Stimulated activated memory B cell treated with anti-CD40 and anti-IgM and Interleukin-4, amounts not matched to agents 10 μg/mL and 1 μg/mL and 100 μg/mL, for 72 hours (primary cell): ENCODE measurements around the gene XXYLT1.
"Not testable (repeated sequence)": the region's sequence is repeated elsewhere in the genome, so short reads cannot be mapped to it uniquely, and the experiment has no call there.

Experiments used
- ATAC-seq: fragments of 150-1000 bp; cut with Tn5 transposase; 2 replicates; pipeline ENCODE4 v1.10.0; 2021
- H3K27ac Mint-ChIP-seq: one replicate; pipeline ENCODE4 v1.8.0; 2022; ENCODE audit warnings: mild to moderate bottlenecking, mixed read lengths
- H3K27me3 Mint-ChIP-seq: one replicate; pipeline ENCODE4 v1.8.0; 2022; ENCODE audit warnings: mixed read lengths
- H3K36me3 Mint-ChIP-seq: one replicate; pipeline ENCODE4 v1.8.0; 2022; ENCODE audit warnings: mixed read lengths
- H3K4me1 Mint-ChIP-seq: one replicate; pipeline ENCODE4 v1.8.0; 2022; ENCODE audit warnings: mixed read lengths
- H3K4me3 Mint-ChIP-seq: one replicate; pipeline ENCODE4 v1.8.0; 2022; ENCODE audit warnings: mild to moderate bottlenecking, moderate library complexity, mixed read lengths
- H3K9me3 Mint-ChIP-seq: one replicate; pipeline ENCODE4 v1.8.0; 2022; ENCODE audit warnings: mixed read lengths

XXYLT1 gene

GRCh38 chr3:195197765-195198425, 73.1 kb downstream of the XXYLT1 start:
- Mint-ChIP-seq H3K27ac (no peak overlapping the region), H3K4me1 (peaks cover 23% of the 10 kb centered on the region), H3K4me3 (no peak overlapping the region), H3K36me3 (peaks cover 6% of the 10 kb centered on the region), H3K9me3 (no peaks in the 10 kb centered on the region), H3K27me3 (no peaks in the 10 kb centered on the region)
- no peak for ATAC-seq

- H3K4me3 Mint-ChIP-seq = no peak overlapping the region
- no peak for ATAC-seq
- H3K27me3 Mint-ChIP-seq = no peaks in the 10 kb centered on the region
- peak overlapping the region; percentile 1 for H3K27ac Mint-ChIP-seq
- H3K9me3 Mint-ChIP-seq = peaks cover 5% of the 10 kb centered on the region
- peaks cover 7% of the 10 kb centered on the region for H3K36me3 Mint-ChIP-seq
- H3K4me1 Mint-ChIP-seq = peaks cover 23% of the 10 kb centered on the region
Measured at GRCh38 chr3:195196266-195196665, 74.7 kb downstream of the XXYLT1 start.

- H3K4me1 Mint-ChIP-seq = peaks cover 23% of the 10 kb centered on the region
- no peak overlapping the region for H3K4me3 Mint-ChIP-seq
- H3K27me3 Mint-ChIP-seq = no peaks in the 10 kb centered on the region
- peak overlapping the region; percentile 1 for H3K27ac Mint-ChIP-seq
- H3K36me3 Mint-ChIP-seq = peaks cover 6% of the 10 kb centered on the region
- no peak for ATAC-seq
- H3K9me3 Mint-ChIP-seq = peaks cover 5% of the 10 kb centered on the region
Measured at GRCh38 chr3:195195321-195196209, 75.4 kb downstream of the XXYLT1 start.

- Mint-ChIP-seq H3K27me3 (no peaks in the 10 kb centered on the region), H3K4me3 (no peak overlapping the region), H3K27ac (peak overlapping the region; percentile 59), H3K9me3 (peaks cover 5% of the 10 kb centered on the region), H3K36me3 (peaks cover 8% of the 10 kb centered on the region), H3K4me1 (peaks cover 23% of the 10 kb centered on the region)
- no peak for ATAC-seq
Measured at GRCh38 chr3:195194559-195195206, 76.3 kb downstream of the XXYLT1 start.

- peaks cover 14% of the 10 kb centered on the region for H3K36me3 Mint-ChIP-seq
Measured at GRCh38 chr3:195191580-195191979, 79.4 kb downstream of the XXYLT1 start.

GRCh38 chr3:195189821-195190220, 81.1 kb downstream of the XXYLT1 start:
- Mint-ChIP-seq H3K4me3 (no peak overlapping the region), H3K27me3 (no peaks in the 10 kb centered on the region), H3K4me1 (peaks cover 35% of the 10 kb centered on the region), H3K36me3 (peaks cover 22% of the 10 kb centered on the region), H3K27ac (no peak overlapping the region), H3K9me3 (peaks cover 8% of the 10 kb centered on the region)
- ATAC-seq = no peak

More at GRCh38 chr3:195191580-195191979, 79.4 kb downstream of the XXYLT1 start:
- Mint-ChIP-seq H3K27me3 (no peaks in the 10 kb centered on the region), H3K9me3 (peaks cover 5% of the 10 kb centered on the region), H3K4me3 (no peak overlapping the region), H3K27ac (no peak overlapping the region), H3K4me1 (peaks cover 19% of the 10 kb centered on the region)
- ATAC-seq = no peak

- H3K4me1 Mint-ChIP-seq = peaks cover 31% of the 10 kb centered on the region
- H3K4me3 Mint-ChIP-seq = no peak overlapping the region
- peaks cover 22% of the 10 kb centered on the region for H3K36me3 Mint-ChIP-seq
- H3K27ac Mint-ChIP-seq = no peak overlapping the region
- no peak for ATAC-seq
- no peaks in the 10 kb centered on the region for H3K27me3 Mint-ChIP-seq
- peaks cover 8% of the 10 kb centered on the region for H3K9me3 Mint-ChIP-seq
Measured at GRCh38 chr3:195188426-195188927, 82.5 kb downstream of the XXYLT1 start.

- H3K9me3 Mint-ChIP-seq = peaks cover 8% of the 10 kb centered on the region
- peak overlapping the region; percentile 89 for H3K27ac Mint-ChIP-seq
- H3K4me1 Mint-ChIP-seq = peaks cover 31% of the 10 kb centered on the region
- no peaks in the 10 kb centered on the region for H3K27me3 Mint-ChIP-seq
- ATAC-seq = no peak
- H3K4me3 Mint-ChIP-seq = no peak overlapping the region
- H3K36me3 Mint-ChIP-seq = peaks cover 22% of the 10 kb centered on the region
Measured at GRCh38 chr3:195187609-195188425, 83.1 kb downstream of the XXYLT1 start.

- not testable (repeated sequence) for H3K27me3 Mint-ChIP-seq, H3K9me3 Mint-ChIP-seq, ATAC-seq
- peaks cover 31% of the 10 kb centered on the region for H3K4me1 Mint-ChIP-seq
- peak overlapping the region; percentile 89 for H3K27ac Mint-ChIP-seq
- peak overlapping the region; percentile 39 for H3K4me3 Mint-ChIP-seq
- H3K36me3 Mint-ChIP-seq = peaks cover 22% of the 10 kb centered on the region
Measured at GRCh38 chr3:195186710-195187047, 84.3 kb downstream of the XXYLT1 start.

GRCh38 chr3:195186041-195186709, 84.8 kb downstream of the XXYLT1 start:
- peak; percentile 91 for ATAC-seq
- Mint-ChIP-seq H3K9me3 (peaks cover 3% of the 10 kb centered on the region), H3K27ac (peak overlapping the region; percentile 89), H3K27me3 (no peaks in the 10 kb centered on the region), H3K36me3 (peaks cover 17% of the 10 kb centered on the region), H3K4me3 (peak overlapping the region; percentile 39), H3K4me1 (peaks cover 31% of the 10 kb centered on the region)

GRCh38 chr3:195185583-195185982, 85.4 kb downstream of the XXYLT1 start:
- Mint-ChIP-seq H3K9me3 (peaks cover 3% of the 10 kb centered on the region), H3K4me3 (peak overlapping the region; percentile 12), H3K4me1 (peaks cover 31% of the 10 kb centered on the region), H3K36me3 (peaks cover 16% of the 10 kb centered on the region), H3K27me3 (no peaks in the 10 kb centered on the region), H3K27ac (peak overlapping the region; percentile 89)
- ATAC-seq = peak; percentile 52

- no peak overlapping the region for H3K4me3 Mint-ChIP-seq
- peaks cover 17% of the 10 kb centered on the region for H3K36me3 Mint-ChIP-seq
Measured at GRCh38 chr3:195184716-195185421, 86.1 kb downstream of the XXYLT1 start.

GRCh38 chr3:195183071-195183776, 87.7 kb downstream of the XXYLT1 start:
- H3K4me1 Mint-ChIP-seq = peaks cover 31% of the 10 kb centered on the region
- peaks cover 3% of the 10 kb centered on the region for H3K9me3 Mint-ChIP-seq
- H3K27me3 Mint-ChIP-seq = no peaks in the 10 kb centered on the region
- H3K27ac Mint-ChIP-seq = no peak overlapping the region
- no peak overlapping the region for H3K4me3 Mint-ChIP-seq
- no peak for ATAC-seq
- peaks cover 19% of the 10 kb centered on the region for H3K36me3 Mint-ChIP-seq

More at GRCh38 chr3:195184716-195185421, 86.1 kb downstream of the XXYLT1 start:
- Mint-ChIP-seq H3K4me1 (peaks cover 31% of the 10 kb centered on the region), H3K9me3 (peaks cover 3% of the 10 kb centered on the region), H3K27ac (peak overlapping the region; percentile 50), H3K27me3 (no peaks in the 10 kb centered on the region)
- ATAC-seq = no peak
